ENCODE measurements around the gene C5AR1.

DNA sequence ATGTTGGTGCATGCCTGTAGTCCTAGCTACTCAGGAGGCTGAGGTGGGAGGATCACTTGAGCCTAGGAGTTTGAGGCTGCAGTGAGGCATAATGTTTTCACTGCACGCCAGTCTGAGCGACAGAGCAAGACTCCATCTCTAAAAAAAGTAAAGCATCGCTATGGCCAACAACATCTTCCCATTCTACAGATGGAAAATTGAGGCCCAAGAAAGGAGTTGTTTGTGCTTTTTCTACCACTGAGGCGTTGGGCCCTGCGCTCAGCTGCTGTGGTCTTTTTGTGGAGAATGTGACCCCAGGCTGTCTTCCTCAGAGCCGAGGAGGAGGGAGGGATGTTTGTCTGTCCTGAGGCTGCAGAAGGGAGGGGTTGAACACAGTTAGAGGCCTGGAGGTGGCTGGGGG, 21.8 kb downstream of the C5AR1 start:
- TF ChIP-seq ZNF48 (tag by site-specific recombination; IDR thresholded peaks at IDR 0.05) (no peak), ZNF510 (tag by site-specific recombination; IDR thresholded peaks at IDR 0.05; ENCODE audit: insufficient replicate concordance) (no peak), GLI4 (tag by site-specific recombination; IDR thresholded peaks at IDR 0.05) (no peak), ZNF133 (tag by site-specific recombination; IDR thresholded peaks at IDR 0.05) (no peak), ZNF792 (tag by site-specific recombination; IDR thresholded peaks at IDR 0.05) (no peak), TRIM28 (IDR thresholded peaks at IDR 0.05; ENCODE audit: borderline replicate concordance, low read length) (no peak), KLF9 (tag by site-specific recombination; IDR thresholded peaks at IDR 0.05; ENCODE audit: low read depth) (no peak), ZNF404 (tag by site-specific recombination; IDR thresholded peaks at IDR 0.05) (no peak), ZEB2 (tag by site-specific recombination; IDR thresholded peaks at IDR 0.05) (no peak), ZBTB1 (tag by site-specific recombination; IDR thresholded peaks at IDR 0.05) (no peak), GFI1B (tag by site-specific recombination; IDR thresholded peaks at IDR 0.05) (no peak)
- TF ChIP-seq, protein P1, sequence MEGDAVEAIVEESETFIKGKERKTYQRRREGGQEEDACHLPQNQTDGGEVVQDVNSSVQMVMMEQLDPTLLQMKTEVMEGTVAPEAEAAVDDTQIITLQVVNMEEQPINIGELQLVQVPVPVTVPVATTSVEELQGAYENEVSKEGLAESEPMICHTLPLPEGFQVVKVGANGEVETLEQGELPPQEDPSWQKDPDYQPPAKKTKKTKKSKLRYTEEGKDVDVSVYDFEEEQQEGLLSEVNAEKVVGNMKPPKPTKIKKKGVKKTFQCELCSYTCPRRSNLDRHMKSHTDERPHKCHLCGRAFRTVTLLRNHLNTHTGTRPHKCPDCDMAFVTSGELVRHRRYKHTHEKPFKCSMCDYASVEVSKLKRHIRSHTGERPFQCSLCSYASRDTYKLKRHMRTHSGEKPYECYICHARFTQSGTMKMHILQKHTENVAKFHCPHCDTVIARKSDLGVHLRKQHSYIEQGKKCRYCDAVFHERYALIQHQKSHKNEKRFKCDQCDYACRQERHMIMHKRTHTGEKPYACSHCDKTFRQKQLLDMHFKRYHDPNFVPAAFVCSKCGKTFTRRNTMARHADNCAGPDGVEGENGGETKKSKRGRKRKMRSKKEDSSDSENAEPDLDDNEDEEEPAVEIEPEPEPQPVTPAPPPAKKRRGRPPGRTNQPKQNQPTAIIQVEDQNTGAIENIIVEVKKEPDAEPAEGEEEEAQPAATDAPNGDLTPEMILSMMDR (tag by site-specific recombination; IDR thresholded peaks at IDR 0.05): no peak
- TF ChIP-seq, protein P2, sequence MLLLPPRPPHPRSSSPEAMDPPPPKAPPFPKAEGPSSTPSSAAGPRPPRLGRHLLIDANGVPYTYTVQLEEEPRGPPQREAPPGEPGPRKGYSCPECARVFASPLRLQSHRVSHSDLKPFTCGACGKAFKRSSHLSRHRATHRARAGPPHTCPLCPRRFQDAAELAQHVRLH (tag by site-specific recombination; IDR thresholded peaks at IDR 0.05): no peak
